SU-DHL-6 (cell line): ENCODE measurements around the gene YIF1A.

Experiments
- H2AFZ ChIP-seq: fragments of 200-600 bp; sonication (generic); 2 replicates; pipeline ENCODE4 v1.6.1; 2014; ENCODE audit warnings: low read depth, mild to moderate bottlenecking, moderate library complexity, mixed read lengths, antibody characterized with exemption, low read length; ENCODE audit not compliant: severe bottlenecking
- H3F3A ChIP-seq: fragments of 200-600 bp; shearing (Covaris generic); 2 replicates; pipeline ENCODE4 v1.6.0; 2016; ENCODE audit warnings: antibody characterized with exemption, mild to moderate bottlenecking; ENCODE audit not compliant: insufficient read depth
- H3K27ac ChIP-seq: fragments of 200-600 bp; sonication (generic); 2 replicates; pipeline ENCODE4 v1.5.1; 2016; ENCODE audit warnings: low read depth, mild to moderate bottlenecking, low read length, moderate library complexity, mixed read lengths
- H3K27me3 ChIP-seq: fragments of 200-600 bp; sonication (generic), shearing (Covaris generic); 2 replicates; pipeline ENCODE4 v1.6.0; 2014; ENCODE audit warnings: mild to moderate bottlenecking, low read length
- H3K36me3 ChIP-seq: fragments of 200-600 bp; sonication (generic); 2 replicates; pipeline ENCODE4 v1.6.1; 2014; ENCODE audit warnings: mild to moderate bottlenecking, low read length, mixed read lengths
- H3K4me2 ChIP-seq: fragments of 300-600, 200-600 bp; shearing (Covaris generic), sonication (generic); 2 replicates; pipeline ENCODE4 v1.6.0; 2014; ENCODE audit warnings: low read length, low read depth, mild to moderate bottlenecking; ENCODE audit not compliant: poor library complexity, severe bottlenecking
- H3K4me3 ChIP-seq: fragments of 200-600 bp; sonication (generic); 2 replicates; pipeline ENCODE4 v1.5.1; 2014; ENCODE audit warnings: antibody characterized with exemption, low read length, mild to moderate bottlenecking, mixed read lengths; ENCODE audit not compliant: insufficient read depth, poor library complexity, severe bottlenecking
- H3K79me2 ChIP-seq: fragments of 200-600 bp; sonication (generic); 2 replicates; pipeline ENCODE4 v1.6.1; 2014; ENCODE audit warnings: mild to moderate bottlenecking, low read length, moderate library complexity; ENCODE audit not compliant: insufficient read depth
- H3K9ac ChIP-seq: fragments of 200-600 bp; sonication (generic); 2 replicates; pipeline ENCODE4 v1.7.0; 2014; ENCODE audit warnings: mild to moderate bottlenecking, low read length
- H3K9me2 ChIP-seq: fragments of 200-600 bp; sonication (generic); replicated peaks from 2 replicates; pipeline ENCODE4 v1.6.1; 2014; ENCODE audit warnings: low read length; ENCODE audit not compliant: insufficient read depth
- H3K9me3 ChIP-seq: fragments of 200-600 bp; sonication (generic); 2 replicates; pipeline ENCODE4 v1.6.1; 2014; ENCODE audit warnings: low read length, mixed read lengths; ENCODE audit not compliant: insufficient read depth
- H4K20me1 ChIP-seq: fragments of 200-600 bp; sonication (generic); 2 replicates; pipeline ENCODE4 v1.6.1; 2014; ENCODE audit warnings: low read depth, mild to moderate bottlenecking, antibody characterized with exemption, low read length, moderate library complexity, mixed read lengths
- CTCF ChIP-seq: fragments of 200-600 bp; sonication (generic); IDR thresholded peaks from one replicate; pipeline ENCODE4 v1.5.1; 2017; ENCODE audit warnings: antibody characterized with exemption, mild to moderate bottlenecking, low read length, moderate library complexity; ENCODE audit not compliant: insufficient read depth, poor library complexity, severe bottlenecking
- EZH2phosphoT487 ChIP-seq: fragments of 200-600 bp; sonication (generic), shearing (Covaris generic); conservative IDR thresholded peaks from 2 replicates; pipeline ENCODE4 v1.6.1; 2018; ENCODE audit warnings: mild to moderate bottlenecking, antibody characterized with exemption, low read length, moderate library complexity, mixed read lengths

Gene YIF1A

GRCh38 chr11:66293352-66293751, 4.4 kb upstream of the YIF1A start:
- Histone ChIP-seq H3K79me2 (no peaks in the 10 kb centered on the region), H4K20me1 (no peaks in the 10 kb centered on the region), H3K9me3 (no peaks in the 10 kb centered on the region), H3K4me3 (no peak overlapping the region), H3K9me2 (no peaks in the 10 kb centered on the region), H3K4me2 (no peak overlapping the region), H3K9ac (no peak overlapping the region), H3K27me3 (no peaks in the 10 kb centered on the region), H2AFZ (no peak overlapping the region), H3K36me3 (no peaks in the 10 kb centered on the region), H3K27ac (no peak overlapping the region), H3F3A (no peaks in the 10 kb centered on the region)
- TF ChIP-seq EZH2phosphoT487 (no peak), CTCF (no peak)

GRCh38 chr11:66292543-66293332, 3.8 kb upstream of the YIF1A start:
- no peak overlapping the region for H2AFZ ChIP-seq
- no peak overlapping the region for H3K4me3 ChIP-seq
- no peak overlapping the region for H3K4me2 ChIP-seq
- H3K9me2 ChIP-seq: no peaks in the 10 kb centered on the region
- TF ChIP-seq CTCF (no peak), EZH2phosphoT487 (no peak)
- no peaks in the 10 kb centered on the region for H3K36me3 ChIP-seq
- H3K79me2 ChIP-seq: no peaks in the 10 kb centered on the region
- no peak overlapping the region for H3K27ac ChIP-seq
- H3K9ac ChIP-seq: no peak overlapping the region
- no peaks in the 10 kb centered on the region for H4K20me1 ChIP-seq
- H3F3A ChIP-seq: no peaks in the 10 kb centered on the region
- no peaks in the 10 kb centered on the region for H3K27me3 ChIP-seq
- no peaks in the 10 kb centered on the region for H3K9me3 ChIP-seq

- H3K27ac ChIP-seq: no peak within 1 kb of the TSS
- no peak within 1 kb of the TSS for H2AFZ ChIP-seq
- no peaks in the 10 kb centered on the region for H3K9me3 ChIP-seq
- no peak within 1 kb of the TSS for H3K9ac ChIP-seq
- TF ChIP-seq EZH2phosphoT487 (no peak), CTCF (no peak)
- no peak within 1 kb of the TSS for H3K4me2 ChIP-seq
- H3K36me3 ChIP-seq: no peaks in the 10 kb centered on the region
- no peaks in the 10 kb centered on the region for H3K27me3 ChIP-seq
- no peaks in the 10 kb centered on the region for H3F3A ChIP-seq
- no peaks in the 10 kb centered on the region for H3K79me2 ChIP-seq
- H3K9me2 ChIP-seq: no peaks in the 10 kb centered on the region
- no peak within 1 kb of the TSS for H3K4me3 ChIP-seq
- H4K20me1 ChIP-seq: no peaks in the 10 kb centered on the region
Measured at GRCh38 chr11:66291706-66292542, 3.0 kb upstream of the YIF1A start, which contains the start of gene TMEM151A. Gene TMEM151A, plus strand, starts transcription at chr11:66291894. Its CDS starts 120 bp downstream, at chr11:66292014.
